Mononuclear cell (primary cell): ENCODE measurements around the gene NAALADL1. TPM values are rescaled to one million over a fixed set of nuclear protein-coding genes. Genes with fewer than 3 reads are reported as not detected.
A peak's percentile ranks its signal among the peaks of the same experiment; 100 is the strongest.

Source experiments
- H3K27me3 ChIP-seq: 2 replicates; pipeline ENCODE4 v1.6.0; 2011; ENCODE audit warnings: low read length, control low read depth; ENCODE audit not compliant: insufficient read depth
- H3K4me1 ChIP-seq: 2 replicates; pipeline ENCODE4 v1.5.1; 2011; ENCODE audit warnings: mild to moderate bottlenecking, low read length, control low read depth; ENCODE audit not compliant: insufficient read depth
- H3K4me3 ChIP-seq: 2 replicates; pipeline ENCODE4 v1.5.1; 2011; ENCODE audit warnings: mild to moderate bottlenecking, low read length, moderate library complexity
- H3K9me3 ChIP-seq: 2 replicates; pipeline ENCODE4 v1.5.1; 2011; ENCODE audit warnings: low read depth, mild to moderate bottlenecking, control low read depth, low read length
- total RNA-seq: library from RNA; depleted of rRNA; stranded (reverse); fragments of >200 nt; gene quantifications from one replicate; pipeline ENCODE4 v1.2.3, GENCODE V29; 2012

The NAALADL1 gene
- total RNA-seq, 1 donor, result 6.6 TPM

- no peaks in the 10 kb centered on the region for H3K9me3 ChIP-seq
- H3K4me3 ChIP-seq, result no peak overlapping the region
- H3K27me3 ChIP-seq, result no peaks in the 10 kb centered on the region
- no peaks in the 10 kb centered on the region for H3K4me1 ChIP-seq
These were observed 8.0 kb upstream of the NAALADL1 start for GRCh38 chr11:65066315-65066714.

- no peaks in the 10 kb centered on the region for H3K9me3 ChIP-seq
- no peaks in the 10 kb centered on the region for H3K27me3 ChIP-seq
- no peak overlapping the region for H3K4me3 ChIP-seq
- H3K4me1 ChIP-seq, result no peaks in the 10 kb centered on the region
These were observed 7.5 kb upstream of the NAALADL1 start for GRCh38 chr11:65065851-65066250.

GRCh38 chr11:65064847-65065240, 6.5 kb upstream of the NAALADL1 start:
- H3K4me3 ChIP-seq, result no peak overlapping the region
- no peaks in the 10 kb centered on the region for H3K4me1 ChIP-seq
- no peaks in the 10 kb centered on the region for H3K27me3 ChIP-seq
- H3K9me3 ChIP-seq, result no peaks in the 10 kb centered on the region

- Histone ChIP-seq H3K27me3 (no peaks in the 10 kb centered on the region), H3K9me3 (no peaks in the 10 kb centered on the region), H3K4me3 (no peak overlapping the region), H3K4me1 (no peaks in the 10 kb centered on the region)
These were observed 5.2 kb upstream of the NAALADL1 start for GRCh38 chr11:65063532-65063931.

GRCh38 chr11:65060913-65061408, 2.6 kb upstream of the NAALADL1 start:
- Histone ChIP-seq H3K27me3 (no peaks in the 10 kb centered on the region), H3K4me1 (no peaks in the 10 kb centered on the region), H3K4me3 (no peak overlapping the region), H3K9me3 (no peaks in the 10 kb centered on the region)

GRCh38 chr11:65059959-65060824, 1.8 kb upstream of the NAALADL1 start:
- Histone ChIP-seq H3K9me3 (no peaks in the 10 kb centered on the region), H3K27me3 (no peaks in the 10 kb centered on the region), H3K4me3 (no peak overlapping the region), H3K4me1 (no peaks in the 10 kb centered on the region)

GRCh38 chr11:65059523-65059922, 1.2 kb upstream of the NAALADL1 start:
- Histone ChIP-seq H3K9me3 (no peaks in the 10 kb centered on the region), H3K4me3 (no peak overlapping the region), H3K4me1 (no peaks in the 10 kb centered on the region), H3K27me3 (no peaks in the 10 kb centered on the region)

GRCh38 chr11:65058012-65058411, 341 bp downstream of the NAALADL1 start:
- H3K4me1 ChIP-seq, result peaks cover 9% of the 10 kb centered on the region
- H3K4me3 ChIP-seq, result no peak overlapping the region

GRCh38 chr11:65057526-65057925, 827 bp downstream of the NAALADL1 start:
- peaks cover 9% of the 10 kb centered on the region for H3K4me1 ChIP-seq
- no peaks in the 10 kb centered on the region for H3K27me3 ChIP-seq
- no peaks in the 10 kb centered on the region for H3K9me3 ChIP-seq
- H3K4me3 ChIP-seq, result no peak overlapping the region

More at GRCh38 chr11:65058012-65058411, 341 bp downstream of the NAALADL1 start:
- Histone ChIP-seq H3K9me3 (no peaks in the 10 kb centered on the region), H3K27me3 (no peaks in the 10 kb centered on the region)

- H3K4me3 ChIP-seq, result no peak overlapping the region
- no peaks in the 10 kb centered on the region for H3K27me3 ChIP-seq
- H3K4me1 ChIP-seq, result peaks cover 9% of the 10 kb centered on the region
- H3K9me3 ChIP-seq, result no peaks in the 10 kb centered on the region
These were observed 1.4 kb downstream of the NAALADL1 start for GRCh38 chr11:65056999-65057398.

GRCh38 chr11:65055538-65055937, 2.8 kb downstream of the NAALADL1 start:
- Histone ChIP-seq H3K27me3 (no peaks in the 10 kb centered on the region), H3K4me1 (peaks cover 9% of the 10 kb centered on the region), H3K4me3 (no peak overlapping the region), H3K9me3 (no peaks in the 10 kb centered on the region)

- H3K27me3 ChIP-seq, result no peaks in the 10 kb centered on the region
- H3K9me3 ChIP-seq, result no peaks in the 10 kb centered on the region
- H3K4me1 ChIP-seq, result peaks cover 9% of the 10 kb centered on the region
- no peak overlapping the region for H3K4me3 ChIP-seq
These were observed 4.4 kb downstream of the NAALADL1 start for GRCh38 chr11:65053827-65054508.

GRCh38 chr11:65051398-65051858, 6.9 kb downstream of the NAALADL1 start:
- Histone ChIP-seq H3K27me3 (no peaks in the 10 kb centered on the region), H3K4me1 (peaks cover 26% of the 10 kb centered on the region), H3K4me3 (no peak overlapping the region), H3K9me3 (no peaks in the 10 kb centered on the region)

- Histone ChIP-seq H3K9me3 (no peaks in the 10 kb centered on the region), H3K27me3 (no peaks in the 10 kb centered on the region), H3K4me1 (peaks cover 39% of the 10 kb centered on the region), H3K4me3 (peak overlapping the region; percentile 38)
These were observed 10.6 kb downstream of the NAALADL1 start for GRCh38 chr11:65047581-65048422.

GRCh38 chr11:65045728-65046127, 12.6 kb downstream of the NAALADL1 start:
- H3K4me1 ChIP-seq, result peaks cover 52% of the 10 kb centered on the region
- H3K9me3 ChIP-seq, result no peaks in the 10 kb centered on the region

More at GRCh38 chr11:65045728-65046127, 12.6 kb downstream of the NAALADL1 start:
- no peak overlapping the region for H3K4me3 ChIP-seq
- no peaks in the 10 kb centered on the region for H3K27me3 ChIP-seq
